Mononuclear cell (primary cell): ENCODE results near the gene NPAS3. TPM values are rescaled to one million over a fixed set of nuclear protein-coding genes. Genes with fewer than 3 reads are reported as not detected.

Source experiments
- H3K27me3 ChIP-seq: 2 replicates; pipeline ENCODE4 v1.6.0; 2011; ENCODE audit warnings: low read length, control low read depth; ENCODE audit not compliant: insufficient read depth
- H3K4me1 ChIP-seq: 2 replicates; pipeline ENCODE4 v1.5.1; 2011; ENCODE audit warnings: mild to moderate bottlenecking, low read length, control low read depth; ENCODE audit not compliant: insufficient read depth
- H3K4me3 ChIP-seq: 2 replicates; pipeline ENCODE4 v1.5.1; 2011; ENCODE audit warnings: mild to moderate bottlenecking, low read length, moderate library complexity
- H3K9me3 ChIP-seq: 2 replicates; pipeline ENCODE4 v1.5.1; 2011; ENCODE audit warnings: low read depth, mild to moderate bottlenecking, control low read depth, low read length
- total RNA-seq: library from RNA; depleted of rRNA; stranded (reverse); fragments of >200 nt; gene quantifications from one replicate; pipeline ENCODE4 v1.2.3, GENCODE V29; 2012

The NPAS3 gene
- total RNA-seq, 1 donor = not detected

GRCh38 chr14:33782923-33783322, 844.2 kb downstream of the NPAS3 start:
- Histone ChIP-seq H3K27me3 (no peaks in the 10 kb centered on the region), H3K4me1 (no peaks in the 10 kb centered on the region), H3K4me3 (no peak overlapping the region), H3K9me3 (no peaks in the 10 kb centered on the region)

GRCh38 chr14:33786091-33786825, 847.6 kb downstream of the NPAS3 start:
- Histone ChIP-seq H3K4me3 (no peak overlapping the region), H3K27me3 (no peaks in the 10 kb centered on the region), H3K9me3 (no peaks in the 10 kb centered on the region), H3K4me1 (no peaks in the 10 kb centered on the region)

- no peaks in the 10 kb centered on the region for H3K4me1 ChIP-seq
- peaks cover 7% of the 10 kb centered on the region for H3K27me3 ChIP-seq
- H3K9me3 ChIP-seq = no peaks in the 10 kb centered on the region
- H3K4me3 ChIP-seq = no peak overlapping the region
Observed at GRCh38 chr14:33788161-33788560, 849.5 kb downstream of the NPAS3 start.

- H3K9me3 ChIP-seq = no peaks in the 10 kb centered on the region
- H3K27me3 ChIP-seq = peaks cover 11% of the 10 kb centered on the region
- no peaks in the 10 kb centered on the region for H3K4me1 ChIP-seq
- H3K4me3 ChIP-seq = no peak overlapping the region
Observed at GRCh38 chr14:33790996-33791395, 852.3 kb downstream of the NPAS3 start.

- H3K4me3 ChIP-seq = no peak overlapping the region
- no peaks in the 10 kb centered on the region for H3K4me1 ChIP-seq
- H3K27me3 ChIP-seq = peaks cover 11% of the 10 kb centered on the region
- no peaks in the 10 kb centered on the region for H3K9me3 ChIP-seq
Observed at GRCh38 chr14:33792009-33792719, 853.5 kb downstream of the NPAS3 start.

- Histone ChIP-seq H3K9me3 (no peaks in the 10 kb centered on the region), H3K4me3 (no peak overlapping the region), H3K4me1 (no peaks in the 10 kb centered on the region), H3K27me3 (peaks cover 11% of the 10 kb centered on the region)
Observed at GRCh38 chr14:33792720-33793368, 854.2 kb downstream of the NPAS3 start.

- Histone ChIP-seq H3K9me3 (no peaks in the 10 kb centered on the region), H3K27me3 (peaks cover 15% of the 10 kb centered on the region), H3K4me1 (no peaks in the 10 kb centered on the region), H3K4me3 (no peak overlapping the region)
Observed at GRCh38 chr14:33793398-33794110, 854.9 kb downstream of the NPAS3 start.

GRCh38 chr14:33794791-33795305, 856.2 kb downstream of the NPAS3 start:
- peaks cover 15% of the 10 kb centered on the region for H3K27me3 ChIP-seq
- no peak overlapping the region for H3K4me3 ChIP-seq
- no peaks in the 10 kb centered on the region for H3K4me1 ChIP-seq
- H3K9me3 ChIP-seq = no peaks in the 10 kb centered on the region

- Histone ChIP-seq H3K9me3 (no peaks in the 10 kb centered on the region), H3K27me3 (peaks cover 22% of the 10 kb centered on the region), H3K4me3 (no peak overlapping the region), H3K4me1 (no peaks in the 10 kb centered on the region)
Observed at GRCh38 chr14:33796356-33796755, 857.7 kb downstream of the NPAS3 start.

- no peak overlapping the region for H3K4me3 ChIP-seq
- no peaks in the 10 kb centered on the region for H3K4me1 ChIP-seq
- no peaks in the 10 kb centered on the region for H3K9me3 ChIP-seq
- peaks cover 27% of the 10 kb centered on the region for H3K27me3 ChIP-seq
Observed at GRCh38 chr14:33799705-33800570, 861.3 kb downstream of the NPAS3 start.

- H3K9me3 ChIP-seq = no peaks in the 10 kb centered on the region
- H3K4me1 ChIP-seq = no peaks in the 10 kb centered on the region
- H3K27me3 ChIP-seq = peaks cover 27% of the 10 kb centered on the region
- H3K4me3 ChIP-seq = no peak overlapping the region
Observed at GRCh38 chr14:33800735-33801163, 862.1 kb downstream of the NPAS3 start.

GRCh38 chr14:33802737-33803136, 864.1 kb downstream of the NPAS3 start:
- Histone ChIP-seq H3K4me1 (no peaks in the 10 kb centered on the region), H3K27me3 (peaks cover 27% of the 10 kb centered on the region), H3K4me3 (no peak overlapping the region), H3K9me3 (no peaks in the 10 kb centered on the region)

GRCh38 chr14:33805593-33805992, 866.9 kb downstream of the NPAS3 start:
- Histone ChIP-seq H3K4me3 (no peak overlapping the region), H3K4me1 (no peaks in the 10 kb centered on the region), H3K9me3 (no peaks in the 10 kb centered on the region), H3K27me3 (peaks cover 23% of the 10 kb centered on the region)

- no peaks in the 10 kb centered on the region for H3K4me1 ChIP-seq
Observed at GRCh38 chr14:33806905-33807304, 868.2 kb downstream of the NPAS3 start.

More at GRCh38 chr14:33806905-33807304, 868.2 kb downstream of the NPAS3 start:
- Histone ChIP-seq H3K9me3 (no peaks in the 10 kb centered on the region), H3K4me3 (no peak overlapping the region), H3K27me3 (peaks cover 11% of the 10 kb centered on the region)
